Stimulated activated CD4-positive, alpha-beta T cell treated with anti-CD3 and anti-CD28 coated beads, Interleukin-4, amount 100 ng/mL, for 1 hour (primary cell): ENCODE measurements around the gene RAET1L.
A peak's percentile ranks its signal among the peaks of the same experiment; 100 is the strongest.
"Not testable (repeated sequence)": the region's sequence is repeated elsewhere in the genome, so short reads cannot be mapped to it uniquely, and the experiment has no call there.

Experiments
- DNase-seq: peaks from one replicate; pipeline ENCODE4 v3.0.0-alpha.2; 2020

The RAET1L gene

GRCh38 chr6:150015281-150016001, 9.9 kb downstream of the RAET1L start:
- DNase-seq: not testable (repeated sequence)

- not testable (repeated sequence) for DNase-seq
Measured at GRCh38 chr6:150014623-150015280, 10.6 kb downstream of the RAET1L start.

GRCh38 chr6:150013785-150014622, 11.3 kb downstream of the RAET1L start:
- not testable (repeated sequence) for DNase-seq

GRCh38 chr6:150012846-150013784, 12.2 kb downstream of the RAET1L start:
- not testable (repeated sequence) for DNase-seq

GRCh38 chr6:150008588-150008987, 16.7 kb downstream of the RAET1L start:
- DNase-seq: peak; percentile 53

GRCh38 chr6:150006961-150007464, 18.3 kb downstream of the RAET1L start:
- peak; percentile 46 for DNase-seq

GRCh38 chr6:150005761-150006651, 19.3 kb downstream of the RAET1L start:
- DNase-seq: no peak

GRCh38 chr6:150004783-150005717, 20.3 kb downstream of the RAET1L start:
- DNase-seq: peak; percentile 87

GRCh38 chr6:150004101-150004782, 21.1 kb downstream of the RAET1L start:
- DNase-seq: no peak

- not testable (repeated sequence) for DNase-seq
Measured at GRCh38 chr6:150003599-150003998, 21.7 kb downstream of the RAET1L start.

GRCh38 chr6:150002710-150003109, 22.6 kb downstream of the RAET1L start:
- no peak for DNase-seq

GRCh38 chr6:150001295-150002008, 23.9 kb downstream of the RAET1L start:
- no peak for DNase-seq

- DNase-seq: no peak
Measured at GRCh38 chr6:149999636-150000035, 25.7 kb downstream of the RAET1L start.

GRCh38 chr6:149995971-149996370, 29.4 kb downstream of the RAET1L start:
- no peak for DNase-seq

- DNase-seq: no peak
Measured at GRCh38 chr6:149995235-149995750, 30.0 kb downstream of the RAET1L start.

GRCh38 chr6:149991838-149992237, 33.5 kb downstream of the RAET1L start:
- no peak for DNase-seq

GRCh38 chr6:149991472-149991795, 33.9 kb downstream of the RAET1L start:
- DNase-seq: not testable (repeated sequence)
